ENCODE measurements around the gene MYRIP.
A peak's percentile ranks its signal among the peaks of the same experiment; 100 is the strongest.

The MYRIP gene

DNA sequence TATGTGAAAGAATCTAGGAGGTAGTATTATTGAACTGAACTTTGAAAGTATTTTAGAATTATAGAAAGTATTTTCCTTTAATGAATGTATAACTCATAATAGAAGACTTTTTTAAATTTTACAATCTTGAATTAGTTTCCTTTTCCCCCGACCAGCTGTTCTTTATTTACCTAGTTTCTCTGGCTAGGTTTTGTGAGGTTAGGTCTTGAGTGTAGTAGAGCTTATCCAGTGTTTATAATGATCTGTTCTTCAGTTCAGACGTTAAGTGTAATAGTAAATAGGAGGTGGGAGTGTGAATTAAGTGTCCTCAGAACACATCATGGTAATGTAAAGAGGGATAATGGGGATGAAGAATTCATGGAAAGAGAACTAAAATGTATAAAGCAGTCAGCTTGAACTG is 93.8 kb downstream of the MYRIP start:
- Histone ChIP-seq H3K4me3 (ENCODE audit: low read length in 2 of 2) (no peak overlapping the region), H3K4me1 (ENCODE audit: control insufficient read depth, insufficient read depth, low read length) (no peaks in the 10 kb centered on the region), H3K27me3 (ENCODE audit: control insufficient read depth in 1 of 2, insufficient read depth in 2 of 2, low read length in 2 of 2) (no peaks in the 10 kb centered on the region), H3K9me3 (ENCODE audit: control insufficient read depth in 2 of 2, low read length in 2 of 2) (no peaks in the 10 kb centered on the region), H3K36me3 (ENCODE audit: control insufficient read depth in 2 of 2, insufficient read depth in 2 of 2, low read length in 2 of 2) (no peaks in the 10 kb centered on the region), H3K9ac (ENCODE audit: low read length in 2 of 2) (no peak overlapping the region), H3K27ac (ENCODE audit: low read length) (no peak overlapping the region)

DNA sequence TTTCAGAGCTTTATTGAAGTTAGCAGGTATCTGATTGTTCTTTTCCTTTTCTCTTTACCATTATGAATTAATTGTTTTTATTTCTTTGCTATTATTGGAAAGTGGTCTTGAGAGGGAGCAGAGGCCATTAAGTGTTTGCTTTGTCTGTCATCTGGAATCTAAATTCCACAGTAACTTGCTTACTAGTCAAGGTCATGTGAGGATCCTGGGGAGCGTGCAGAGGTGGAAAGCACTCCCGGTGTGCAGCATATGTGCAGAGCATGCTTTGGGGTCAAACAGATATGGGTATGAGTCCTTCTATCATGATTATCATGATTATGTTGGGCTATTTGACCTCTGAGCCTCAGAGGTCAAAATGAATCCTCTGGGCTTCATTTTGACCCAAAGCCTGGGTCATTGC is 96.4 kb downstream of the MYRIP start:
- H3K27me3 ChIP-seq (ENCODE audit: control insufficient read depth in 1 of 2, insufficient read depth in 2 of 2, low read length in 2 of 2) = no peaks in the 10 kb centered on the region
- no peaks in the 10 kb centered on the region for H3K36me3 ChIP-seq (ENCODE audit: control insufficient read depth in 2 of 2, insufficient read depth in 2 of 2, low read length in 2 of 2)
- no peak overlapping the region for H3K9ac ChIP-seq (ENCODE audit: low read length in 2 of 2)
- no peaks in the 10 kb centered on the region for H3K4me1 ChIP-seq (ENCODE audit: control insufficient read depth, insufficient read depth, low read length)
- no peak overlapping the region for H3K4me3 ChIP-seq (ENCODE audit: low read length in 2 of 2)
- no peak overlapping the region for H3K27ac ChIP-seq (ENCODE audit: low read length)
- no peaks in the 10 kb centered on the region for H3K9me3 ChIP-seq (ENCODE audit: control insufficient read depth in 2 of 2, low read length in 2 of 2)

DNA sequence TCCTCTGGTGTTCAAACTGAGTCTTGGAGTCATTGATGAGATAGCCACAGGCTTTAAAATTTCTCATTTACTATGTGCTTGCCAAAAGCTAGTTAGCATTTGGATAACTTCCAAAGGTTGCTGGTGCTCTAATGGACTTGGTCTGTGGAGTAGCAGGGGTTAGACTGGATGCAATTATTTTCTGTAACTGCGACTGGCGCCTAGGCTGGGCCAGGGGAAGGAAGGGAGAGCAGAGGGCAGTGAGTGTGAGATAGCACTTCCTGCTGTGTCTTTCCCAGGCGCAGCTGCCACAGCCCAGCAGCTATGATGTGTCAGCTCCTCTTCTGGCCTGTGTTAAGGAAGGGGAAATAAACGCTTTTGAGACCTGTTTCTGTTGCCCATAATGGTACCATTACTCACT is 98.6 kb downstream of the MYRIP start:
- H3K27me3 ChIP-seq (ENCODE audit: control insufficient read depth in 1 of 2, insufficient read depth in 2 of 2, low read length in 2 of 2) = no peaks in the 10 kb centered on the region
- H3K27ac ChIP-seq (ENCODE audit: low read length) = no peak overlapping the region
- H3K4me1 ChIP-seq (ENCODE audit: control insufficient read depth, insufficient read depth, low read length) = no peaks in the 10 kb centered on the region
- H3K4me3 ChIP-seq (ENCODE audit: low read length in 2 of 2) = no peak overlapping the region
- no peaks in the 10 kb centered on the region for H3K36me3 ChIP-seq (ENCODE audit: control insufficient read depth in 2 of 2, insufficient read depth in 2 of 2, low read length in 2 of 2)
- no peak overlapping the region for H3K9ac ChIP-seq (ENCODE audit: low read length in 2 of 2)
- H3K9me3 ChIP-seq (ENCODE audit: control insufficient read depth in 2 of 2, low read length in 2 of 2) = no peaks in the 10 kb centered on the region

DNA sequence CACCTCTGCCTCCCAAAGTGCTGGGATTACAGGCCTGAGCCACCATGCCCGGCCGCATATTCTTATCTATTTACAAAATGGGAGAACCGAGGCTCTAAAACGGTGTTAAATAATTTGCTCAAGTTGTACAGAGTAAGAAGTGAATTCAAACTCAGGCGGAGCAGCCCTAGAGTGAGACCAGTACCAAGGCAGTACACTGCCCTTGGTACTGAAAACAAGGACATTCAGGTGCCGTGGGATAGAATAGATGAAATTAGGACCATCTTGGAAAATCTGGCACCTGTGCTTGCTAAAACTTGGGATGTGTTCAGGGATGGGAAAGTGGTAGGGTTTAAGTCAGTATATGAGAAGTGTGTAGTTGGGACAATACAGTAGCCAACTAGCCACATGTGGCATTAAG is 100.7 kb downstream of the MYRIP start:
- H3K4me3 ChIP-seq (ENCODE audit: low read length in 2 of 2) = no peak overlapping the region
- no peaks in the 10 kb centered on the region for H3K27me3 ChIP-seq (ENCODE audit: control insufficient read depth in 1 of 2, insufficient read depth in 2 of 2, low read length in 2 of 2)
- H3K9me3 ChIP-seq (ENCODE audit: control insufficient read depth in 2 of 2, low read length in 2 of 2) = no peaks in the 10 kb centered on the region
- H3K27ac ChIP-seq (ENCODE audit: low read length) = no peak overlapping the region
- H3K4me1 ChIP-seq (ENCODE audit: control insufficient read depth, insufficient read depth, low read length) = no peaks in the 10 kb centered on the region
- H3K9ac ChIP-seq (ENCODE audit: low read length in 2 of 2) = no peak overlapping the region
- no peaks in the 10 kb centered on the region for H3K36me3 ChIP-seq (ENCODE audit: control insufficient read depth in 2 of 2, insufficient read depth in 2 of 2, low read length in 2 of 2)

DNA sequence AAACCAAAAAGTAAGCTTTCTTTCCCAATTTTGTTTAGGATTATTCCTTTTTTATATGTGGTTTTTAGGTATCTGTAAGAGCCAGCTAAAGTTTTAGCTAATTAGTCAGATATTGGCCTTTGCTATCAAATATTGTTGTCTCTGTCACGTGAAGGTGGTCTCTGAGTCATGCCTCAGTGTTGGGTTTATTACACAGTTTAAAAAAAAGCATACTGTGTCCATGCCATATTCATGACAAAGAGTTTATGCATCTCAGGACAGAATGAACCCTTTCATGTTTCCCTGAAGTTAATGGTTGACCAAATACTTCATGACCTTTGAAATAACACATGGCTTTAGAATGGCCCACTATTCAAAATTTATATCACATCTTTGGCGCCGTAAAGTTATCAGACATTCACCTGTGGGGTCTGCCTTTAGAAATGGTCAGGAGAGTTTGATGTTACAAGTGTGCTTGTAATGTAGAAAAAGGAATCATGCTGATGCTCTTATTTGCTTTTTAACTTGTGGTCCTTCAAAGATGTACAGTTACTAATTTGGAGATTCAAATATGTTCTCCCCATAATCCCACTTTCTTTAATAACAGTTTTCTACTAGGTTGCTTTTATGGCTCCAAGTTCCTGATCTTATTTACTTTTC is 101.5 kb downstream of the MYRIP start:
- Histone ChIP-seq H3K9ac (ENCODE audit: low read length in 2 of 2) (no peak overlapping the region), H3K4me3 (ENCODE audit: low read length in 2 of 2) (no peak overlapping the region), H3K27me3 (ENCODE audit: control insufficient read depth in 1 of 2, insufficient read depth in 2 of 2, low read length in 2 of 2) (no peaks in the 10 kb centered on the region), H3K36me3 (ENCODE audit: control insufficient read depth in 2 of 2, insufficient read depth in 2 of 2, low read length in 2 of 2) (no peaks in the 10 kb centered on the region), H3K27ac (ENCODE audit: low read length) (no peak overlapping the region), H3K9me3 (ENCODE audit: control insufficient read depth in 2 of 2, low read length in 2 of 2) (no peaks in the 10 kb centered on the region), H3K4me1 (ENCODE audit: control insufficient read depth, insufficient read depth, low read length) (no peaks in the 10 kb centered on the region)

DNA sequence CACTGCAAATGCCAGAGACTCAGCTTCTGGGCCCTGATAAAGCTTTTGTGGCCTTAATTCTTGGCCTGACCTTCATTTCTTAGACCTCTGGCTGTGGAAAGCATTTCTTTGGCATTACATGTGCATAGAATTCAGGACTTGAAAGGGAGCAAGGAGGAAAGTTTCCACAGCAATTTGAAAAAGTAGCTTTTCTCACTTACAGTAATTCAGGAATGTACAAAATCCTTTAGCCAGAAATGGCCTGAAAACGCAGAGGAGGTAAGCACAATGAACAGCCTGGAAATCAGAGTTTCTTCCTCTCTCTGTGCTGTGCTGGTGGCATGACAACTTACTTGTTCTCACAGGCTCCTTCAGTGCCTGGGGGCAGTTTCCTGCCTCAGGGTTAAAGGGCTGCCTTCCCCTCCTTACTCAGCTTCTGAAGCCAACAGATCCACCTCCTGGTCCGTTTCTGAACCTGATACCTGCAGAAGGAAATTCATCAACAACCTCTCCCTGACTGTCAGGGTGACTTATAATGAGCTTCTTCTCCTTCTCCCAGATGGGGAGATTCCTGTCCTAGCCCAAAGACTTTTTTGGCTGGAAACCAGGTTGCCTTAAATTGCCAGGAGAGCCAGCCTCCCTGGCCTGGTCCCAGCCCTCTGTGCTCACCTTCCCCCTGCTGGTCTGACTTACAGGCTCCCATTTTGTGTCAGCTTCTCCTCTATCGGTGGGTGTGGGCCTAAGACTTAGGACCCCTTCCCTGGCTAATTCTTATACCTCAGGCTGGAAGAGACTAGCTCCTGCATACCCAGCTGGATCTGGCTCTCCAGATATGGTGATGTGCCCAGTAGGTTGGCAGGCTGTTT is 102.3 kb downstream of the MYRIP start:
- Histone ChIP-seq H3K4me1 (ENCODE audit: control insufficient read depth, insufficient read depth, low read length) (no peaks in the 10 kb centered on the region), H3K27ac (ENCODE audit: low read length) (peak overlapping the region; percentile 11), H3K4me3 (ENCODE audit: low read length in 2 of 2) (no peak overlapping the region), H3K36me3 (ENCODE audit: control insufficient read depth in 2 of 2, insufficient read depth in 2 of 2, low read length in 2 of 2) (no peaks in the 10 kb centered on the region), H3K27me3 (ENCODE audit: control insufficient read depth in 1 of 2, insufficient read depth in 2 of 2, low read length in 2 of 2) (no peaks in the 10 kb centered on the region), H3K9me3 (ENCODE audit: control insufficient read depth in 2 of 2, low read length in 2 of 2) (no peaks in the 10 kb centered on the region), H3K9ac (ENCODE audit: low read length in 2 of 2) (no peak overlapping the region)

DNA sequence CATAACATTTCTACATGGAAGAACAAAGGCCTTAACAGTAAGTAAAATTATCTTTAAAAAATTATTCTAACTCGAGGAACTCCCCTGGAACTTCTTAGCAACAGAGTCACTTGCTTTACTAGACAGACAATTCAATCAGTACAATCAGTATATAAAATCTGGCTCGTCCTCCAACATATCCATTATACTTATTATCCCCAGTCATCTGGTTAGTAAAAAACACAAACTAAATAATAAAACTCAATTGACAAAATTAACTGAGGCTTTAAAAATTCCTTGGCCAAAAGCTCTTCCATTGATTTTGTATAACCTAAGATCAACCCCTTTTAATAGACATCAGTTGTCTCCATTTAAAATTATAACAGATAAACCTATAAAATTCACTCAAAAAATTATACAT is 105.6 kb downstream of the MYRIP start:
- H3K4me3 ChIP-seq (ENCODE audit: low read length in 2 of 2) = no peak overlapping the region
- no peaks in the 10 kb centered on the region for H3K36me3 ChIP-seq (ENCODE audit: control insufficient read depth in 2 of 2, insufficient read depth in 2 of 2, low read length in 2 of 2)
- no peaks in the 10 kb centered on the region for H3K9me3 ChIP-seq (ENCODE audit: control insufficient read depth in 2 of 2, low read length in 2 of 2)
- no peak overlapping the region for H3K9ac ChIP-seq (ENCODE audit: low read length in 2 of 2)
- H3K27me3 ChIP-seq (ENCODE audit: control insufficient read depth in 1 of 2, insufficient read depth in 2 of 2, low read length in 2 of 2) = no peaks in the 10 kb centered on the region
- H3K4me1 ChIP-seq (ENCODE audit: control insufficient read depth, insufficient read depth, low read length) = no peaks in the 10 kb centered on the region
- no peak overlapping the region for H3K27ac ChIP-seq (ENCODE audit: low read length)

DNA sequence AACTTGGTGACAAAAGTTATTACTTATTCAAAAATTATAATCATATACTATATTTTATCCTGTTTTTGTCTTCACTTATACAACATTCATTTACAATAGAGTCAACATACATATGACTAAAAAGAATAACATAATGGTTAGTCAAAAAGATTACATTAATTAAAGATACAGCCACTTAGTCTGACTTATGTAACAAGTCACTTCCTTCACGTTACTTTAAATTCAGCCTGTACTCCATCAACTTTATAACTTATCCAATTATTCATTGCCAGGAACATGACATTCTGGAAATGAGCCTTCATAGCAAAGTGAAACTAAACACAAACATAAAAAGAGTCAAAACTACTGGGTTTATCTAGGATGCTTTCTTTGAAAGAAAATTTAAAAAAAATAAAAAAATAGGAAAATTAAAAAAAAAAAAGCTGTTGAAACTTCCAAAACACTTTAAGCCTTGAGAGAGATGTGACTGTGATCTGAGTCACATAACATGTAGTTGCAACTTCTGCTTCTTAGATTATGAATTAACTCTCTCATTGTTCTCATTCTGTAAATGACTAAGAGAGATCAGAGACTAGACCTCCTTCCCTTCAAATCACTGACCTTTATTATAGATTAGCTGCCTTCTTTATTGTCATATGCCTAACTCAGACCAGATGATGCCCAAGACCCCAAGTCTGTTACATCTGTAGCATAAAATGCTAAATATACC is 107.8 kb downstream of the MYRIP start:
- Histone ChIP-seq H3K4me1 (ENCODE audit: control insufficient read depth, insufficient read depth, low read length) (no peaks in the 10 kb centered on the region), H3K9me3 (ENCODE audit: control insufficient read depth in 2 of 2, low read length in 2 of 2) (peaks cover 0 to under 1% of the 10 kb centered on the region in 2 donors), H3K27ac (ENCODE audit: low read length) (no peak overlapping the region), H3K9ac (ENCODE audit: low read length in 2 of 2) (no peak overlapping the region), H3K4me3 (ENCODE audit: low read length in 2 of 2) (no peak overlapping the region), H3K27me3 (ENCODE audit: control insufficient read depth in 1 of 2, insufficient read depth in 2 of 2, low read length in 2 of 2) (no peaks in the 10 kb centered on the region), H3K36me3 (ENCODE audit: control insufficient read depth in 2 of 2, insufficient read depth in 2 of 2, low read length in 2 of 2) (no peaks in the 10 kb centered on the region)

DNA sequence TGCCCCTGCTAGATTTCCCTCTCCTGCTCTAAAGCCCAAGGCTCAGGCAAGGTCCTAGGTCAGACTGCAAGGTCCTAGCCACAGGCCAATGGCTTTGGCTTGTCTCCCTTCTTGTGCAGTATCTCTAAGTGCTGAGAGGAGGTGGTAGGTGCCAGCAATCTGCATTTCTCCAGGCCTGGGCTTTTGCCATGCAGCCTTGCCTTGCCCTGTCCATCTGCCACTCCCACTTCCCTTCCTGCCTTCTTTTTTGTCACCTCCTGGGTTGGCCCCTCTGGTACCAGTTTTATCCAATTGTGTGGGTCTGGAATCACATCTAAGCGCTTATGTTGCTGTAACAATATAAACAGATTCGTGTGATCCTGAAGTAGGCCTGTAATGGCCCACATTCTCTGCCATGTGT is 109.9 kb downstream of the MYRIP start:
- H3K9ac ChIP-seq (ENCODE audit: low read length in 2 of 2) = no peak overlapping the region
- no peaks in the 10 kb centered on the region for H3K4me1 ChIP-seq (ENCODE audit: control insufficient read depth, insufficient read depth, low read length)
- no peak overlapping the region for H3K27ac ChIP-seq (ENCODE audit: low read length)
- H3K4me3 ChIP-seq (ENCODE audit: low read length in 2 of 2) = no peak overlapping the region
- no peaks in the 10 kb centered on the region for H3K36me3 ChIP-seq (ENCODE audit: control insufficient read depth in 2 of 2, insufficient read depth in 2 of 2, low read length in 2 of 2)
- peaks cover 0 to 3% of the 10 kb centered on the region in 2 donors for H3K9me3 ChIP-seq (ENCODE audit: control insufficient read depth in 2 of 2, low read length in 2 of 2)
- H3K27me3 ChIP-seq (ENCODE audit: control insufficient read depth in 1 of 2, insufficient read depth in 2 of 2, low read length in 2 of 2) = no peaks in the 10 kb centered on the region

DNA sequence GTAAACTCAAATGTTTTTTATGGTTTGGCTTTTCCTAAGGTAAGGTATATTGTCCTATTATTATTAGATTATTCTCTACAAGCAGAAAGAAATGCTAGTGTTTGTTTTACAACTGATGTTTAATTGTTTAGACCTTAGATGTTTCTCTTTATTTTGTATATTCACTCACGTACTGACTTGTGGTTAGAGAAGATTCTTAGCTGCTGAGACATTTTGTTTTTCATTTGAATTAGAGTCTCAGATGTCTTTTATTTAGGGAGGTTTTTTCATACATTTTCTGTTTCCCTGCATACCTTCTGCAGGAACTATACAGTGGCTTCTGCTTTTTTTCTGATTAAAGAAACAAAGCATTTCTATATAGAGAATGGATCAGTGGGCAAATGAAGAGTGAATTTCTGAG is 110.9 kb downstream of the MYRIP start:
- Histone ChIP-seq H3K4me3 (ENCODE audit: low read length in 2 of 2) (no peak overlapping the region), H3K9me3 (ENCODE audit: control insufficient read depth in 2 of 2, low read length in 2 of 2) (peaks cover under 1 to 3% of the 10 kb centered on the region in 2 donors), H3K9ac (ENCODE audit: low read length in 2 of 2) (no peak overlapping the region), H3K27ac (ENCODE audit: low read length) (no peak overlapping the region), H3K4me1 (ENCODE audit: control insufficient read depth, insufficient read depth, low read length) (no peaks in the 10 kb centered on the region), H3K36me3 (ENCODE audit: control insufficient read depth in 2 of 2, insufficient read depth in 2 of 2, low read length in 2 of 2) (no peaks in the 10 kb centered on the region), H3K27me3 (ENCODE audit: control insufficient read depth in 1 of 2, insufficient read depth in 2 of 2, low read length in 2 of 2) (no peaks in the 10 kb centered on the region)
